ENCODE measurements around the gene LRCH4.

- TF ChIP-seq EZH2 (IDR thresholded peaks at IDR 0.05; ENCODE audit: borderline replicate concordance, low read depth, low read length, poor library complexity, severe bottlenecking) (no peak), CTCF (conservative IDR thresholded peaks at IDR 0.05; ENCODE audit: low read depth, low read length) (no peak)
These were observed 26.2 kb upstream of the LRCH4 start, which contains the start of gene MOSPD3 for GRCh38 chr7:100611983-100612729.

All from A673 (cell line).